OCI-LY1 (cell line): ENCODE measurements around the gene PCDHGB2.

Experiments
- H2AFZ ChIP-seq: fragments of 200-600 bp; sonication (generic), shearing (Covaris generic); 2 replicates; pipeline ENCODE4 v1.6.0; 2014; ENCODE audit warnings: antibody characterized with exemption, mild to moderate bottlenecking, low read length
- H3F3A ChIP-seq: fragments of 200-600 bp; sonication (generic), shearing (Covaris generic); 2 replicates; pipeline ENCODE4 v1.6.0; 2014; ENCODE audit warnings: mild to moderate bottlenecking, antibody characterized with exemption, low read length, moderate library complexity; ENCODE audit not compliant: insufficient read depth
- H3K27ac ChIP-seq: fragments of 200-600 bp; sonication (generic); 2 replicates; pipeline ENCODE4 v1.5.1; 2014; ENCODE audit warnings: low read length, mixed run types, mild to moderate bottlenecking, low read depth; ENCODE audit not compliant: poor library complexity, severe bottlenecking
- H3K27me3 ChIP-seq: fragments of 200-600 bp; sonication (generic); 2 replicates; pipeline ENCODE4 v1.6.0; 2014; ENCODE audit warnings: antibody characterized with exemption, mild to moderate bottlenecking, low read length, moderate library complexity; ENCODE audit not compliant: insufficient read depth
- H3K36me3 ChIP-seq: fragments of 200-600 bp; sonication (generic); 2 replicates; pipeline ENCODE4 v1.6.1; 2014; ENCODE audit warnings: mild to moderate bottlenecking, antibody characterized with exemption, low read length, moderate library complexity, mixed read lengths; ENCODE audit not compliant: insufficient read depth
- H3K4me1 ChIP-seq: fragments of 200-600 bp; sonication (generic); 2 replicates; pipeline ENCODE4 v1.5.1; 2014; ENCODE audit warnings: mild to moderate bottlenecking, low read length, moderate library complexity; ENCODE audit not compliant: insufficient read depth, severe bottlenecking
- H3K4me2 ChIP-seq: fragments of 200-600 bp; sonication (generic), shearing (Covaris generic); 2 replicates; pipeline ENCODE4 v1.6.1; 2014; ENCODE audit warnings: low read length
- H3K4me3 ChIP-seq: fragments of 200-600 bp; sonication (generic); 2 replicates; pipeline ENCODE4 v1.5.1; 2014; ENCODE audit warnings: low read length, low read depth, mild to moderate bottlenecking, mixed read lengths; ENCODE audit not compliant: poor library complexity, severe bottlenecking
- H3K79me2 ChIP-seq: fragments of 200-600 bp; shearing (Covaris generic); 2 replicates; pipeline ENCODE4 v1.6.1; 2016; ENCODE audit warnings: mixed run types, low read length, mixed read lengths; ENCODE audit not compliant: insufficient read depth
- H3K9ac ChIP-seq: fragments of 200-600 bp; sonication (generic), shearing (Covaris generic); 2 replicates; pipeline ENCODE4 v1.6.1; 2014; ENCODE audit warnings: mild to moderate bottlenecking, low read length, mixed read lengths
- H3K9me2 ChIP-seq: fragments of 200-600 bp; sonication (generic), shearing (Covaris generic); 2 replicates; pipeline ENCODE4 v1.6.1; 2014; ENCODE audit warnings: low read depth, mild to moderate bottlenecking, low read length, mixed read lengths
- H3K9me3 ChIP-seq: fragments of 200-600 bp; shearing (Covaris generic); 2 replicates; pipeline ENCODE4 v1.6.1; 2014; ENCODE audit warnings: low read length, mixed read lengths
- H4K20me1 ChIP-seq: fragments of 200-600 bp; sonication (generic), shearing (Covaris generic); 2 replicates; pipeline ENCODE4 v1.6.0; 2016; ENCODE audit warnings: mild to moderate bottlenecking, low read length; ENCODE audit not compliant: insufficient read depth
- CTCF ChIP-seq: fragments of 200-600 bp; sonication (generic), shearing (Covaris generic); IDR thresholded peaks from 2 replicates; pipeline ENCODE4 v1.5.1; 2017; ENCODE audit warnings: mild to moderate bottlenecking, antibody characterized with exemption, low read length, moderate library complexity, mixed read lengths
- EZH2 ChIP-seq: fragments of 200-600 bp; sonication (generic), shearing (Covaris generic); IDR thresholded peaks from 2 replicates; pipeline ENCODE4 v1.8.0; 2017; ENCODE audit warnings: borderline replicate concordance, mixed run types, mild to moderate bottlenecking, antibody characterized with exemption, low read length, moderate library complexity, mixed read lengths

PCDHGB2 gene

GRCh38 chr5:141355641-141356040, 4.2 kb upstream of the PCDHGB2 start:
- TF ChIP-seq CTCF (no peak), EZH2 (no peak)
- Histone ChIP-seq H3K9ac (no peak overlapping the region), H3K4me1 (peaks cover 3% of the 10 kb centered on the region), H2AFZ (no peak overlapping the region), H3K9me3 (peaks cover 44% of the 10 kb centered on the region), H3K79me2 (no peaks in the 10 kb centered on the region), H3K27ac (no peak overlapping the region), H3K9me2 (no peaks in the 10 kb centered on the region), H3K4me3 (no peak overlapping the region), H4K20me1 (no peaks in the 10 kb centered on the region), H3K27me3 (no peaks in the 10 kb centered on the region), H3K36me3 (peaks cover 21% of the 10 kb centered on the region), H3K4me2 (no peak overlapping the region), H3F3A (no peaks in the 10 kb centered on the region)

GRCh38 chr5:141356133-141356532, 3.7 kb upstream of the PCDHGB2 start:
- Histone ChIP-seq H2AFZ (no peak overlapping the region), H3K79me2 (no peaks in the 10 kb centered on the region), H3K9me2 (no peaks in the 10 kb centered on the region), H3K4me3 (no peak overlapping the region), H3K27ac (no peak overlapping the region), H3K27me3 (no peaks in the 10 kb centered on the region), H3K4me2 (no peak overlapping the region), H3K4me1 (no peaks in the 10 kb centered on the region), H3K36me3 (peaks cover 16% of the 10 kb centered on the region), H3K9me3 (peaks cover 43% of the 10 kb centered on the region), H3F3A (no peaks in the 10 kb centered on the region), H3K9ac (no peak overlapping the region), H4K20me1 (no peaks in the 10 kb centered on the region)
- TF ChIP-seq CTCF = no peak
- no peak for TF ChIP-seq EZH2

- H3K9me3 ChIP-seq = peaks cover 42% of the 10 kb centered on the region
- H3K9ac ChIP-seq = no peak overlapping the region
- H3F3A ChIP-seq = no peaks in the 10 kb centered on the region
- H3K27ac ChIP-seq = no peak overlapping the region
- H3K79me2 ChIP-seq = no peaks in the 10 kb centered on the region
- no peak overlapping the region for H3K4me2 ChIP-seq
- H3K27me3 ChIP-seq = no peaks in the 10 kb centered on the region
- no peaks in the 10 kb centered on the region for H4K20me1 ChIP-seq
- no peak overlapping the region for H2AFZ ChIP-seq
- TF ChIP-seq EZH2 = no peak
- TF ChIP-seq CTCF = no peak
- peaks cover 13% of the 10 kb centered on the region; the same call in 1 of the 2 replicates for H3K36me3 ChIP-seq
- no peak overlapping the region for H3K4me3 ChIP-seq
- no peaks in the 10 kb centered on the region for H3K9me2 ChIP-seq
- H3K4me1 ChIP-seq = no peaks in the 10 kb centered on the region
These were observed 2.8 kb upstream of the PCDHGB2 start for GRCh38 chr5:141356950-141357349.
